NOMO-1 treated with dmso at 0.1 percent for 144 hours (cell line): ENCODE measurements around the gene OSM.

Source experiments
- DNase-seq: peaks from one replicate; lab custom pipeline; 2025; ENCODE audit not compliant: unreplicated experiment; lab: John Stamatoyannopoulos, UW

OSM gene

DNA sequence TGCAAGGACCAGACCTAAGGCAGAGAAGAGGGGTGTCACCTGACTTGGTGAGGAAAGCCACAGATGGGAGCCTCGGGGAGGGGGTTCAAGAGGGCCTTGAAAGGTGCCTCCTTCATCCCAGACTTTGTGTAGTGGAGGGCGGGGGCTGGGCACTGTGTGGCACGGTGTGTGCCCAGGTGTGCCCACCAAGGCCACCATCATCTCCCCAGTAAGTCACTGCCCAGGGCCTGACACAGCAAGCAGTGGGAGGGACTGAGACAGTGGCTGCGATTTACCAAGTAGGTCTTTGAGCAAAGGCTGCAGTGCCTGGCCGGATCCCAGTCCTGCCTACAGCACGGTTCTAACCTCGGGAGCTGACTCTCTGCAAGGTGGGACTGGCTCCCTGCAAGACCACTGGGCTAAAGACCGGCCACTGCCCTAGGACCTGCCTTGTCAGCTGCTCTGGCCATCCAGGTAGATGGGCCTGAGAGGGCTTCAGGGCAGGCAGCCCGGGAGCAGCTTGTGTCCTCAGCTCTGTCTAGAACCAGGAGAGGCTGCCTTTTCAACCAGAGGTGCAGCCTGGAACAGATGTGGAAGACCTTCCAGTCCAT lies 1.4 kb downstream of the OSM start:
- no peak for DNase-seq

DNA sequence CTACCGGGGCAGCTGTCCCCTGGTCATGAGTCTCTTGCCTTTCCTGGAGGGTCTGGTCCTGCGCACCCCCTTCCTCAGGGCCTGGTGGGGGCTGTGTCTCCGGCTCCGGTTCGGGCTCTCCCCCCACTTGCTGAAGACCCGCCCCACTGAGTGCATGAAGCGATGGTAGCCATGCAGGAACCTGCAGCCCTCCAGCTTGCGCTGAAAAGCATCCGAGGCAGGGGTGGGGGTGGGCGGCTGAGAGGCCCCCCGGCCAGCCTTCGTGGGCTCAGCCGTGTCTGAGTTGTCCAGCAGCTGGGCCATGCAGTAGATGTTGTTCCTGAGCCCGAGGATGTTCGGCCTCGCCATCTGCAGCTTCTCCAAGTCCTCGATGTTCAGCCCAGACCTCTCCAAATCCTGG lies 2.8 kb downstream of the OSM start:
- no peak for DNase-seq

DNA sequence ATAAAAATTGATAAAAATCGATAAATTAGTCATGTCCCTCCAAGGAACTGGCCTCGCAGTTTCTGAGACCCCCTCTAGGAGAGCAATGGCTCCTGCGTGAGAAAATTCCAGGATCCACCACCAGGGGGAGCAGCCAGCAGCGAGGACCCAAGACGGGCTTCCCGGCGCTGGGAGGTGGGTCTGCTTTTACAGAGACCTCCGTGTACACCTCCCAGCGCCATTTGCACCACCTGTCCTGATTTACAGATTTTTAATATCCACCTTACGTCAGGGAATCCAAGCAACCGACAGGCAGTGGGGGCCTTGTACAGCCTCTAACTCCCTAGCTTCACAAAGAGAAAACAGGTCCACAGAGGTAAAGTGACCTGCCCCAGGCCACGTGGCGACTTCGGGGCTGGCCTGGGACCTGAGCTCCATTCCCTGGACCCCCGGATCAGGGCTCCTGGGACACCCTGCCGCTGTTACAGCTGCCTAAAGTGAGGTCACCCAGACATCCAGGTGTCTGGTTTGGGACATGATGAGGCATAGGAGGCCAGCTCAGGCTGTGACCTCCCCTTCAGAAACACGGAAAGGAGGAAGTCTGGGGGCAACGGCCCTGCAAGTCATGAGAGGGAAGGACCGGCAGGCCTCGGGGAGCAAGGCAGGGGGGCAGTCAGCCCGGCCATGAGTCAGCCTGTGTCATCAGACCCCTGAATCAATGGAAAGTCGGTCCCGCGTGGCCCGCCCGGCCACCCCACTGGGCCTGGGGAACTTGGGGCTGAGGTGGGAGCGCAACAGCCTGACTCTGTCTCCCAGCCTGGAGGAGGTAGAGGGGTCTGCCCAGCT lies 3.5 kb downstream of the OSM start:
- DNase-seq, result peak; percentile 72

DNA sequence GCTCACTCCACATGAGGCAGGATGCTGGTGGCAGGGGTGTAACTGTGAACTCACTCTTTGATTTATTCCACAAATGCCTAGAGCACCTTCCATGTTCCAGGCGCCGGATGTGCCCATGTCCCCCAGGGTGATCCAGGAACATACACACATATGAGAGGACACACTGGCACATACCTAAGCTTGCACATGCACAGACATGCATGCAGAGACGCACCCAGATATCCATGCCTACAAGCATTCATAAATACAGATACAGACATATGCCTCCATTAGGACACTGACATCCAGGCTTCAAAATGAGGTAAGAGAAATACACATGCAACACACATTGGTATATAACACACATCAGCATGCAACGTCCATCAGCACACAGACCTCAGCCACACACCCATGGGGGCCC lies 4.5 kb downstream of the OSM start:
- DNase-seq, result no peak

DNA sequence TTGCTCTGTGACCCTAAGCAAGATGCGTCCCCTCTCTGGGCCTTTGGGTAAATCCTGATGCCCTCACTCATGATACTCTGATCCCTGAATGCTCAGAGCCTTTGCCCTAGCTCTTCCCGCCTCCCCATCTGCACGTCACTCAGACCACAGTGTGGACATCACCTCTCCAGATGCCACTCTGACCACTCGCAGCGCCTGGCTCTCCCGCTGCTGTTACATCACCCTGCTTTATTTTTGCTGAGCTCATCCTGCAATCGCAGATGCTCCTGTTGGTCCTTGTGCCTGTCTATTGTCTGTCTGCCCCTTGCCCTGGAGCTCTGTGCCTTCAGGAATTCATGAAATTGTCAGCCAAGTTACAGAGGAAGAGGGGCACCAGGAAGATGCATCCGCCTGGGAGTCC lies 5.5 kb downstream of the OSM start:
- DNase-seq, result no peak

DNA sequence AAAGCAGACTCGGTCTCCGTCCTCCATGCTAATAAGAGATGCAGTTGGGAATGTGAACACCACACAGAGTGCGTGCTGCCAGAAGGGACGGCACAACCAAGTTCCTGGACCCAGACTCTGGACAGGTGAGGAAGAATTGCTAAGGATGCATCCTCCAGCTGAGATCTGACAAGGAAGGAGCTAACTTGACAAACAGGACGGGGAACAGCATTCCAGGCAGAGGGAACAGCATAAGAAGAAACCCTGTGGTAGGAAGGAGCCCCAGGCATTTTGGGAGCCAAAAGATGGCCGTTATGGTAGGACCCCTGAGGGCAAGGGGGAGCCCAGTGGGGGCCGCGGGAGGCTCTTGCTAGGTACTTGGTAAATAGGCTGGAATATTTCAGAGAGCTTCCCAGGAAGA lies 6.0 kb downstream of the OSM start:
- no peak for DNase-seq

DNA sequence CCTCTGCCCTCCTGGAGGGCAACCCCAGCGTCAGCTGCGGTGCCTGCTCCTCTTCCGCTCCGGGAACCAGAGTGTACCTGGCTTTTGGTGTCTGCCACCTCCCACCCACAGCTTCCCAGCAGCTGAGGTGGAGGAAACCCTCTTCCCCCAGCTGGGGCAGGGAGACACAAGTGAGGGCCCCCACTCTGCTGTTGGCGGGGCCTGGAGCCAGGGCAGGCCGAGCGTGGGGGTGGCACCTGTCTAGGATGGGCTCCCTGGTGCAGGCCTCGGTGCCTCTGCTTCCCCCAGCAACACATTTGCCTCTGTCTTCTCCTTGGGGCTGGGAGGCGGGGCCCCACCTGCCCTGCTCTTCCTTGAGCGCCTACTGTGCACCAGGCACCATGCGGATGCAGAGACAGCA lies 6.4 kb downstream of the OSM start:
- no peak for DNase-seq

DNA sequence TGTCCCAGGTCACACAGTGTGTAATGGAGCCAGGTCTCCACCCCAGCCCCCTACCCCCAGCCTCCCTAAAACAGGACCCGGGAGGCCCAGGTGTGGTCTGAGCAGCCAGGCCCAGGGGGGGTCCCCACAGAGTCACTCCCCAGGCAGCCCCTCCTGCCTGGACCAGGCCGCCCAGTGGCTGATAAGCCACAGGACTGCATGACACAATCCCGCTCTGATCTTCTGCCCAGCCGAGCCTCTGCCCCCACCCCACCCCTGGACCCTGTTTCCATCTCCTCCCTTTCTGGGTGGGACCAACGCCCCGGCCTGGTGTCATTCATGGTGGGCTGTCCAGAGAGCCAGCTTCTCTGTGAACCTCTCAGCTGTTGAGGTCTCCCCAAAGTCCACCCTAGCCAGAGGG lies 12.3 kb downstream of the OSM start:
- DNase-seq, result no peak

DNA sequence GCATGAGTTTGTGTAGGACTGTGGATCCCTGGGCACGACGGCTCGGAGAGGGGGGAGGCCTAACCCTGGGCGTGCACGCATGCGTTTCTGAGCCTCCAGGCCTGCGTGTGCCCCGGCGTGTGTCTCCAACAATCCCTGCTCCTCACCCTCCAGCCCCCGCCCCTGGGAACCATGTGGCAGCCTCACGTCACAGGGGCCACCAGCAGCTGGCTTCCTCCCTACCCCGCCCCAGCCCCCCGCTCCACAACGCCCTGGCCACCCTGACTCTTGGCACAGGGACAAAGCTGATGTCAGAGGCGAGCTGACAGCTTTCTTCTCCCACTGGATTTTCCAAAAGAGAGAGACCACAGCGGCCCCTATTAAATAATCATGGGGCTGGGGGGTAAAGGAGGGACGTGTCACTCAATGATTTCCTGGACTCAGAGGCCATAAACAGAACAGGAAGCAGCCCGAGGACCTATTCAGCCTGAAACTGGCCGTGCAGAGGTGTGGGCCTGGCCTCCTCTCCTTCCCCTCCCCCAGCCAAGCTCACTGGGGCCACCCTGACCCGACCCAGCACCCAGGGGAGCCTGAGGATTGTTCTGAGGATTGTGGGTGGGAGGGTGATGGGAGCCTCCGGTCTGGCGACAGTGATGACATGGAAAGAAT lies 13.3 kb downstream of the OSM start:
- DNase-seq, result no peak

DNA sequence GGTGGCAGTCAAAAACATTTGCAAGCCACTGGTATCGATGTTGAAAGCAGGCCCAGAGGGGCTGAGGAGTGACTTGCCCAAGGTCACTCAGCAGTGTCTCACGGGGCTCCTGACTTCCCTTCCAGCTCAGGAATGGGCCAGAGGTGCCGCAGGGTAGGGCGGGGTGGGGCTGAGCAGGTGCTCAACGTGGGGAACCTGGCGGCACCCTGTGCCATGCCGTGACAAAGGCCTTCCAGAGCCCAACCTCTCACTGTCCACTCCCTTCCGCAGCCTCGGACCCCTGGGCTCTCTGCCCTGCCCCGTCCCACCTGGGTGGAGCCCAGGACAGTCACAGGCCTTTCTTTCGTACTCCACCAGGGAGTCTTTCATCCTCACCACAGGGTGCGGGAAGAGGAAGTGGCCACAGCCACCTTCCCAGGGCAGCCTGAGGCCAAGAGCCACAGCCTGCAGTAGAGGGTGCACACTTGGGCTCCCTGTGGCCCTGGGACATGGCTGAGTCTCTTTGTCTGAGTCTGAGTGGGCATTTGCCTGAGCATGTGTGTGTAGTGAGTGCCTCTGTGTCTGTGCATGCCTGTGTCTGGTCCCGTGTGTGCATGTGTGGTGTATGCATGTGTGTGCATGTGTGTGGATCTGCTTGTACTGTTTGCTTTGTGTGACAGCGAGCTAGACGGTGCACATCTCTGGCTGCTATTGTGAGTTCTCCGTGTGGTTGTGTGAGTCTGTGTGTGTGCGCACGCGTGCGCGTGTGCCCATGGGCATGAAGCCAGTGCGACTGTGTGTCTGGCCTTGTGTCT lies 14.0 kb downstream of the OSM start:
- DNase-seq, result no peak

DNA sequence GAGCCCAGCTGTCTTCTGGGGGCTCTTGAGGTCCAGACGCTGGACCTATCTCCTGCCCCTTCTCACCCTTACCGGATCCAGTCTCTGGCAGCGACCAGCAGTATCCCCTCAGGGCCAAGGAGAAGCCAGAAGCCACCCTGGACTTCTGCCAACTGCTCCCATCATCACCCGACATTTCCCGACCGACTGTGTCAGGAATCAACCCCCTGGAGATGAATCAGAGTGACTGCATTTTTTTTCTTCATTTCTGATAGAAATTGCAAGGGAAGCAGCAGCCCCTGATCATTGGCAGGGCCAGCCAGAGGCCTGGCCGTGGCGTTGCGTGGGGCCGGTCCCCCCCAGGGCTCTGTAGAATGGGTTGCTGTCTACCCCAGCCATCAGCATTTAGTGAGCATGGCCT lies 14.9 kb downstream of the OSM start:
- no peak for DNase-seq

DNA sequence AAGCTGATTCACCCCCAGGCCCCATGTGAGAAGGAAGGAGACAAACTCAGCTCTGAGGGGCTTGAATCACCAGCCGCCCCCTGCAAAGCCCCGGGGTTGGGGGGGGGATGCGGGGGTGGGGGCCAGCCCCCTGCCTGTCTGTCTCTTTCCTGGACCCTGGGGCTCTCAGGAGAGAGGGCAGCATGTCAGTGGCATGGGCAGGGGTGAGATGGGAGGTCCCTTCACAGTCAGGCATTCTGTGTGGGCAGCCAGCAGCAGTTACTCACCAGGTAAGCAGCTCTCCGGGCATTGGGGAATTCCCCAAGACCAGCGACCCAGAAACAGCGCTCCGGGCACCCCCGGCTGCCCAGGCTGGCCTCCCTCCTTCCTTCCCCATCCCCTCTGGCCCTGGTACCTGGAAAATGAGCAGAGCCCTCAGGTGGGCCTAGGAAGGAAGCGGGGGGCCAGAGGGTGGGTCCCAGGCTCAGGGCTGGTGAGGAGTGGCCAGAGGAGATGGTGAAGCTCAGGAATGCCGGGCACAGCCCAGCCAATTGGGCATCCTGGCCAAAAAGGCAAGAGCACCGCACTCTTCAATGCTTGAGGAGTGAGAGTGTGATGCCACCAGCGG lies 15.9 kb downstream of the OSM start:
- DNase-seq, result no peak

DNA sequence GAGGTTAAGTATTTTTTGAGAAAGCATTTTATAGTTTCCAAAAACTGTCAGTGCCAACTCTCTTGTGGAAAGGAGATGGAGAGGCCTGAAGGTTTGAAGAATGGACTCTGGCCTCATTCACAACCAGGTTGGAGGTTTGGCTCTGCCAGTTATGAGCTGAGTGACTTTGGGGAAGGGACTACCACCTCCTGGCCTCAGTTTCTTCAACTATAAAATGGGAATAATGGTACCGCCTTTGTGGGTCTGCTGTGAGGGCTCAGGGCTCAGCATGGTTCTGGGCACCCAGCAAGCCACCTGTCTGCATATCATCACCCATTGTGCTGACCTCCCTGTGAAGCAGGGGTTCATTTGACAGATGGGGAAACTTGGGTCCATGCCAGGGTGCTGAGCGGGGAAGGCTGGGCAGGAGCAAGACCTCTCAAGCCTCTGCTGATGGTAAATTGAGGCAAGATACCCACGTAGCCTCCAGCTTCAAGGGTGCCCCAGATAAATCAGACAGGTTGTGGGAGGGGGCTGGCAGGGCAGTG lies 16.5 kb downstream of the OSM start:
- no peak for DNase-seq

DNA sequence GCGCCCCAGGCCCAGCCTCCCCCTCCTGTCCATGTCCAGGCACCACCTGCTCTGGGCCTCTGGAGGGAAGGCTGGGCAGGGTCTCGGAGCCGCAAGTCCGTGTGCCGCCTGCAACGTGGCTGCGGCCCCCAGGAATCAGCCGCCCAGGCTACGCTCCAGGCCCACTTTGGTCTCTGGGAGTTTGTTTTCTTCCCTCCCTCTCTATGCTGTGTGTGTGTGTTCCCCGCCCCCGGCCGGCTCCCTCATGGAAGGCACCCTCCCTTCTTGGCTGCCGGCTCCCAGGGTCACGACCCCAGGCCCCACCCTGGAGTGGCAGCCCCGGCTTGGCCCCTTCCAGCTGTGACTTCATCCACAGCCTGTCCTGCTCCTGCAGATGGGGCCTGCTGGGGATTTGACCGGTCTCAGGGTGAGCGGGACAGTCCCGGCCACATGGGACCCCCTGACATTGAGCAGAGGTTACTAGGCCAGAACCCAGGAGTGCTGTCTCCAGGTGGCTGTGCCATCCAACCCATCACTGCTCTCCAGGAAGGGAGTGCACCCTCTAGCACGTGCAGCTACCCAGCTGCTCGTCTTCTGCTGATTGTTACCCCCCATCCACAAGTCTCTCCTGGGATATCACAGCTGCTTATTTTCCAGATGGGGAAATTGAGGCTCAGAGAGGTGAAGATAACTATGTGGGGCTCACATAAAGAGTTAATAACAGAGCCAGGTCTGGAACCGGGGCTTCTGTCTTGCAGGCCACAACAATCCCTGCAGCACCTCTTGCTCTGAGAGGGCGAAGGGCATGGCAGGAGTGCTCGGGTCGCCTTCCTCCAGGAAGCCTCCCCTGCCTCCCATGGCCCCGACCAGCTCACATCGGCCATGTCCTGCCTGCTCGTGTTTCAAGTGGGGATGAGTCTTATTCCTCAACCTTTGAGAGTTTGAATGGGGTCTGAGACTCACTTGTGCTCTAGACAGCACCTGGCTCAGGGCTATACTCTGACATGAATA lies 17.3 kb downstream of the OSM start:
- DNase-seq, result no peak

DNA sequence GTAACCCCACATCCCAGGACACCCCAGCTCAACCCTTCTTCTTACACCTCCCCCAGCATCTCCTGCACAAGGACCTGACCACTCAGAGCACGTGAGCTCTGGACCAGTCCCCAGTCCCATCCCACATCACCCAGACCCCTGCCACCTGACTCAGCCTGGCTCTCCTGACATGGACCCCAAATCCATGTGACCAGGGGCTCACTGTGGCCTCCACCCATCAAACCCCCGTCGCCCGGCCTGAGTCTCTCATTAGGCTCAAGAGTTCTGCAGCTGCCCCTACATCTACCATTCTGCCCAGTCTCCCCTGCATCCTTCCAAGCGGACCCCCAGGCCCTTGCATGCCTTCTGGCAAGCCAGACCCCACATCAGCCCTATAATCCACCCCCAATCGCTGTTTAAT lies 18.2 kb downstream of the OSM start:
- DNase-seq, result no peak

DNA sequence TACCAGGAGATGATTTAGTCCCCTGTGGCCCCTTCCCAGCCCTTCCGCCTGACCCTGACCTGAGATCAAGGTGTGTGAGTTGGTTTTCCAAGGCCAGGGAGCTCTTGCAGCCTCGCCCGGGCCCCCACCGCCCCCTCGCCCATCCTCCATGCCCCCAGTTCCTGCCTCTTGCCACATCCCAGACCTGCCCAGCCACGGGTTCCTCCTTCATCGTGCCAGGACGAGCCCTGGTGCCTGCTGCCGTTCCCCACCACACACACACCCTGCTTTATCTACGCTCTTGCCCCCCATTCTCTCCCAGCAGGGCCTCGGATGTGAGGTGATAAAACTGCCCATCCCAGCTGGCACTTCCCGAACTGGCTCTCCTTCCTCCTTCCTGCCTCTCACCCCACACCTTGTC lies 18.7 kb downstream of the OSM start:
- no peak for DNase-seq

DNA sequence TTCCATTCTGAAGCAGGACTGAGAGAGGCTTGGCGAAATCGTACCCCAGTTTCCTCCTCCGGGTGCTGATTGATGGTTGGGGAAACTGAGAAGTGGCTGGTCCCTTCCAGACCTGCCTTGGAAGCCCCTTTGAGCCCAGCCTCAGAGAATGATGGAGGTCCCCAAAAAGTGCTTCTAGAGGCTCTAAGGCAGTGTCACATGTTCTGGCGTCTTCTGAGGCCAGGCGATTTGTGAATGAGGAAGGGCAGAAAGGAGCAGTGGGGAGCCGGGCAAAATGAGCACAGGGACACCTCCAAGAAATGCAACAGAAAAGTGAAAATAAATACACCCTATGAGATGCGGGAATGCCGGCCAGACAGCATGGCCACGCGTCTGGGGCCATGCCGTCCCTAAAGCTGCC lies 19.1 kb downstream of the OSM start:
- no peak for DNase-seq

DNA sequence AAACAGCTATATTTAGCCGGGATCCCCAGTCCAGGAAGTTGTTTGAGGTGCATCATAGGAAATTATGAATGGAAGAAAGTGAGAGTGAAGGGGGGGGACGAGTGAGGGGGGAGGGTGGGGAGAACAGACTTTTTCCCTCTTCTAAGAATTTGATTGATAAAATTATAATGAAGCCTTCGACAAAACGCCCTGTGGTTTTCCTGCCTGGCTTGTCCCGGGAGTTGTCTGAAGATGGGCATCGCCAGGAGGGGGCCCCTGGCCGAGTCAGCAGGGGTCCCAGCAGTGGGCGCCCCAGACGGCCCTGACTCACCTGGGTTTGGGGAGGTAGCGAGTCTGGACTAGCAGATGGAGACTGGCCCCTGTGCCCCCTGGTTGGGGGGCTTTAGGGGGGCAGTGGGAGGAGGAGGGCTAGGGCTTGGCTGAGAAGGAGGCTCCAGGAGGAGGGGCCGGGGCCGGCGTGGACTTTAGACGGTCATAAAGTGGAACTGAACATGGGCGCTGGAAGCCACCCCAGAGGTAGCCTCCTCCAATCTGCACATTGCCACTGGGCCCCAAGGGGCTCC lies 19.8 kb downstream of the OSM start:
- DNase-seq, result no peak

DNA sequence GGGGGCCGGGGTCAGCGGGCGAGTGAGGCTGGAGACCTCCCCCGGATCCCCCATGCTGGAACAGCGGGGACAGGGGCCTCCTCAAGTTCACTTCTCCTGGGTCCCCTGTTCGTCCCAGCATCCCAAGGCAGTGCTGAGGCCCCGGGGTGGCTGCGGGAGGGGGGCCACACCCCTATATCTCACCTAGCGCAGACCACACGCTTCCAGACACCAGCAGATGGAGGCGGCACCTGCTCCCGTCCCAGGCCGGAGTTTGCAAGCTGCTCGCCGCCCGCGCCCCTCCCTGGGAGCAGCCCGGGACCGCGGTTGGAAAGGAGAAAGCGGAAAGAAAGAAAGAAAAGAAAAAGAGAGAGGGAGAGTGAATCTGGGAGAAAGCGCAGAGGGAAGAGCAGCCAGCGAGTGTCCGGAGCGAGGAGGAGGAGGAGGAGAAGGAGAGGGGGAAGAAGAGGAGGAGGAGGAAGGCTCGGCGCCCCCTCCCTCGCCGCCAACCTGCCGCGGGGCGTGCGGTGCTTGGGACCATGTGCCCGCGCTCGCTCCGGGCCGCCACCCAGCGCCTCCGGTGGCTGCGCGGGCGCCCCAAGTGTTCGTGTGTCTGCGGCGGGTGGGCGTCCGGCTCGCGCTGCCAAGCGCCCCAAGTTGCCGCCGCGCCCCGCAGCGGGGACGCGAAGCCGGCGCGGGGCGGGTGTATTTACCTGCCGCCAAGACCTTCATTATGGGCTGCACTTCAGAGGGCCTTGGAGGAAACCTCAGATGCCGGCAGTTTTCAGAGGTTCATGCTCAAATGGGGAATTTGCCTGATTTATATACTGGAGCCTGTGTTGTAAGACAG lies 20.5 kb downstream of the OSM start, which contains the start of gene LIF:
LIF (minus strand) TSS at position 775 of the 829 bp plus-strand sequence; CDS start at position 711, 64 bp downstream.
- DNase-seq, result no peak
